ENCODE measurements around the gene KASH5.

- TF ChIP-seq CTCF (conservative IDR thresholded peaks at IDR 0.05; ENCODE audit: low read depth, low read length) = no peak
- TF ChIP-seq EZH2 (IDR thresholded peaks at IDR 0.05; ENCODE audit: low read length, unreplicated experiment) = no peak
Observed at GRCh38 chr19:49364083-49364737, 23.8 kb upstream of the KASH5 start.

Data from PC-3 (cell line).